Dermis blood vessel endothelial cell (primary cell): ENCODE measurements around the gene LPIN1. TPM values are rescaled to one million over a fixed set of nuclear protein-coding genes. Genes with fewer than 3 reads are reported as not detected.

Experiments used
- DNase-seq: peaks from one replicate; pipeline ENCODE4 v3.0.0; 2010
- total RNA-seq: library from RNA; depleted of rRNA; stranded (reverse); fragments of >200 nt; gene quantifications from 2 replicates; pipeline ENCODE4 v1.2.3, GENCODE V29; 2014

The LPIN1 gene
- total RNA-seq, 1 donor from 2014 or later, result 24.0 TPM

- no peak for DNase-seq
These were observed 121.5 kb downstream of the LPIN1 start for GRCh38 chr2:11867926-11868325.

- DNase-seq, result no peak
These were observed 123.1 kb downstream of the LPIN1 start for GRCh38 chr2:11869391-11869991.

- DNase-seq, result no peak
These were observed 123.6 kb downstream of the LPIN1 start for GRCh38 chr2:11870064-11870463.

- DNase-seq, result no peak
These were observed 124.2 kb downstream of the LPIN1 start for GRCh38 chr2:11870584-11870983.

GRCh38 chr2:11871421-11871820, 125.0 kb downstream of the LPIN1 start:
- no peak for DNase-seq

- peak; percentile 87 for DNase-seq
These were observed 126.0 kb downstream of the LPIN1 start for GRCh38 chr2:11872247-11872947.

GRCh38 chr2:11872948-11873269, 126.5 kb downstream of the LPIN1 start:
- DNase-seq, result no peak

- DNase-seq, result peak; percentile 16
These were observed 127.1 kb downstream of the LPIN1 start for GRCh38 chr2:11873356-11874154.

GRCh38 chr2:11874861-11875260, 128.4 kb downstream of the LPIN1 start:
- DNase-seq, result no peak

- DNase-seq, result no peak
These were observed 129.0 kb downstream of the LPIN1 start for GRCh38 chr2:11875481-11875880.

GRCh38 chr2:11876436-11876835, 130.0 kb downstream of the LPIN1 start:
- DNase-seq, result no peak

- no peak for DNase-seq
These were observed 130.5 kb downstream of the LPIN1 start for GRCh38 chr2:11876889-11877288.

Other genes with a start within 250 kb of the LPIN1 start
- gene GREB1, start 212.6 kb upstream of the LPIN1 start, total RNA-seq, result 0.17 and 0.33 TPM in 2 replicates
- not detected in 2 replicates for gene NTSR2, start 76.4 kb upstream of the LPIN1 start, total RNA-seq